NOMO-1 treated with DMSO at 0.1 percent for 48 hours (cell line): Measurements from ENCODE around the gene YKT6.

Experiments
- DNase-seq: peaks from one replicate; lab custom pipeline; 2025; ENCODE audit not compliant: unreplicated experiment; lab: John Stamatoyannopoulos, UW

YKT6 gene

DNA sequence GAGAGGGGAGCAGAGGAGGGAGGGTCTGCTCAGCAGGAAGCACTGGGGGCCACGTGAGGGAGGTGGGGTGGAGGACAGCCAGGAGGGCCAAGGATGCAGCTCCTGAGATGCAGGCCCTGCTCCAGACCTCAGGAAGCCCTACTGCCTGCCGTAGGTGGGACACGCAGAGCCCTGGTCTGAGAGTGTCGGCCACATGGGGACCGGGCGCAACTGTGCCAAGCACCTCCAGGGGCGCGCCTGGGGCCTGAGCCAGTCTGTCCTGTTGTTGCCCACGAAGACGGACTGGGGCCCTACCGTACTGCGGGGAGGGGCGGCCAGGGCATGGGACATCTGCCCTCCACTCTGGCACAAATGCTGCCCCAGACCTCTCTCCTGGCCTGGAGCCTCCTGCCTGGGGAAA is 31.6 kb downstream of the YKT6 start:
- no peak for DNase-seq

DNA sequence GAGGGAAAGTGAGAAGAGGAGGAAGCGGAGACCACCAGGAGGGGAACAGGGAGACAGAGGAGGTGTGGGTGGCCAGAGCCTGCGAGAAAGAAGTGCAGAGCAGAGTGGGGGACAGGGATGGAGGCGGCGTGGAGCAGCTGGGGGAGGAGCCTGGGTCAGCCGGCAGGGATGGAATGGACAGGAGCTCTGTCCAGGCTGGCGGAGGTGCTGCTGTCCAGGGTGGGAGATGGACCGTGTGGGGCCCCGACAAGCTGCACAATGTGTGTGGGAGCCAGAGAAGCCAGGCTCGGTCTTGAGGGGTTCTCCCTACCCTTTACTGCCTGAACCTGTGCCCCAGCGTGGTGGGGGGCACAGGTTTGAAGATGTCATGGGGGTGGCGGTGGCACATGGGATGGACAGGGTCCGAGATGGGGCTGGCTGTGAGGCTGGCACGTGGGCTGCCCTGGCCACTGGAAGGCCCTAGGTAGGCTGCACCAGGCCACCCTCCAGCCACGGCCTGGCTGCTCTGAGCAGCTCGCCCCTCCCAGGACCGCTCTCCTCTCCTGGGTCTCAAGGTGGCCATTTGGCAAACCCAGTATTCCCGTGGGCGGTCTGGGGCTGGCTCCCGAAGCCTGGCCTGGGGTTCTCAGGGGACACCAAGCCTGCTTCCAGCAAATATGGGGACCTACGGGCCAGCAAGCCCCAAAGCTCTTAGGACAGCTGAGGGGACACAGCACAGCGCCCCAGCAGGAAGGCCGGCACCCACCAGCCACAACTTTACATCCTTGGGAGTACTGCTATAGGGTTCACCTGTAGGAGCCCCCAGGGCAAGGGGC is 32.3 kb downstream of the YKT6 start:
- no peak for DNase-seq

DNA sequence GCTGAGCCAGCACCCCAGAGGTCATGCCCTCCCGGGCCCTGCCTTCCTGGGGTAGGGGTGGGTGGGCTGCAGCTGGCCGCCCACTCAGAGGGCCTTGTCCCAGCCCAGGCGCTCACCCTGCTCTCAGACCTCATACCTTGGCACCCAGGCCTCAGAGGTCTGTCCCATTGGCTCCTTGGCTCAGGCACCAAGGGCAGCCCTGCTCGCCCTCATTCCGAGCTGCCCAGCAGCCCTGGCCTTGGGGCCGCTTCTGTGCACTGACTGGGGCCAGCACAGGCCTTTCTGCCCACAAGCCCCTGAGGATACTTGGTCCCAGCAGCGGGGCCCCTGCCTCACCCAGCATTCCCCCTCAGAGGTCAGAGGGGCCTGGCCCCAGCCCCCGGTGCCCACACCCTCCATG is 34.3 kb downstream of the YKT6 start:
- DNase-seq: no peak

DNA sequence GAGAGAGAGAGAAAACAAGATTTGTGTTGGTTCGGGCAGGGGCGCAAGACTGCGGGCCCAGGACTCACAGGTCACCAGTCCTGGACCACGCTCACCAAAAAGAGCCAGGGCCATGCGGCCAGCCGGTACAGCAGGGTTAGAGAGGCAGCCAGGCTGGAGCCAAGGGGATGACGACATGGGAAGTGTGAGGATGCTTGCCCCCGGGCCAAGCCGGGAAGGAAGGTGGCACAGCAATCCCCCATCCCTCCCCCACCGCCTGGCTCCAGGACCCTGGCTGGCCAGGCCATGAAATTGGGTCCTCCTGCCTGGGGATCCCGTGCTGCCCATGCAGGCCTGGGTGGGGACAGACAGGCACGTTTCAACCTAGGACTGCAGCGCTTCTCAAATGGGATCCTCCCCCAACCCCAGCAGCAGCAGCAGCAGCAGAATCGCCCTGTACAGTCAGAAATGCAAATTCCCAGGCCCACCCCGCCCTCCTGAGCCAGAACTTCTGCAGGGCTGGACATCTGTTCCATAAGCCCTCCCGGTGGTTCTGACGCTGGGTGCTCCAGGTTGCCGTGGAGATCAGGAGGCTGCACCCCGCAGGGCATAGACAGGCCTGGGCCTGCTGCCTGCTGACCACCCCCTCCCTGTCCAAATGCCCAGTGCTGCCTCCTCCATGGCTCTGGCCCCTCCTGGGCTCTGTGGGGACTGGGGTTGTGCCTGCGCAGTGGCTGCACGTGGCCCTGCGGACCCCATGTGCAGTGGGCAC is 35.0 kb downstream of the YKT6 start:
- DNase-seq: no peak

DNA sequence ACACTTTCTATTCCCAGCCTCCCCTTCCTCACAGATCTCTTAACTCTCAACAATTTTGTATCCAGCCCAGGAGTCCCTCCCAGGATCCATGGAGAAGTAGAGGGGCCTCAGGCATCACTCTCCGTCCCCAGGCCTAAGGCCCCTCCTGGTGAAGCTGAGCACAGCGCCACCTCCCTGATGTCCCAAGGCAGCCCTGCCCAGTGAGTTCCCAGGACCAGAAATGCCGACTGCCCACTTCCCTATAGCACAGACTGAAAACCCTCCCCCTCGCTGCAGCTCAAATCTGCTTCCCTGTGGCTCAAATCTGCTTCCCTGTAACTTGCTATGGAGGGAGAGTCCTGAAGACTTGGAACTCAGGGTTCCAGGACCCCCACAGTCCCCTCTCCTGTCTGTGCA is 35.6 kb downstream of the YKT6 start:
- DNase-seq: peak; percentile 63

DNA sequence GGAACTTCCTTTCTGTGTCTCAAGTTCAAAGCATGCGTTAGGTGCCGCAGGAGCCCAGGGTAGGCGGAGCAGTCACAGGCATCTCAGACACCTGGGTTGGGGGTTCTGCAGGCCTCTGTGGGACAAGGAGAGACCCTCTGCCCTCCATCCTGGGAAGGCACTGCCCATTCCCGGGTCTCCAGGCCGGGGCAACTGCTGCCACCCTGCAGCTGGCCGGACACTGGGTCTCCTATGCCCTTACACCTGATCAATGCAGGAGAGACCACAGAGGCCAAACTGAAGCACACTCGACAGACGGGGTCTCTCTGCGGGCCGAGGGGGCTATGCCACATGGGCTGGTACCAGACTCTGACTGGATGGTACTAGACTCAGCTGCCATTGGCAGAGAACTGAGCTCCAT is 36.9 kb downstream of the YKT6 start:
- DNase-seq: no peak

DNA sequence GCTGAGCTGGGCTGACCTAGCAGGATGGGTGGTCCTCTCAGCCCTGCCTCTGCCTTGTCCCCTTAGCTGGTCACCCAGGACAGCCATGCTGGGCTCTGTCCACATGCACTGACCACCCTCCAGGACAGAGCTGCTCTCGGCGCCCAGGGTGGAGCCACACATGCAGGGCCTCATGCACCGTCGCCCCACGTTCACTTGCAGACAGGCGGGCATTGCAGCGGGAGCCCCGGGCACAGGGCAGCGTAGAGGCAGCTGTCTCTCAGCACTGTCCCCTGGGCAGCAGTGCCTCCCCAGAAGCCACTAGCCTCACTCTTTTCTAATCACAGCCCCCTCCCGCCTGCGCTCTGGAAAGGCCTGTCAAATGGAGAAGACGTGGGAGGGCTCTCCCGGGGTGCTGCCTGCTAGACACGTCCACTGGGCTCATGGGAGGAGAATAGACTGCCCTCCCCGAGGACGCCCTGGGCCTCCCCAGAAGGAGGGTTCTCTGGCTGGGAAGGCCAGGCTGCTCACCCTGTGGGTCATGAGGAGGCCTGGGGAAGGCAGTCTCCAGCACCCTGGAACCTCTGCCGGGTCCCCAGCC is 37.4 kb downstream of the YKT6 start:
- no peak for DNase-seq

DNA sequence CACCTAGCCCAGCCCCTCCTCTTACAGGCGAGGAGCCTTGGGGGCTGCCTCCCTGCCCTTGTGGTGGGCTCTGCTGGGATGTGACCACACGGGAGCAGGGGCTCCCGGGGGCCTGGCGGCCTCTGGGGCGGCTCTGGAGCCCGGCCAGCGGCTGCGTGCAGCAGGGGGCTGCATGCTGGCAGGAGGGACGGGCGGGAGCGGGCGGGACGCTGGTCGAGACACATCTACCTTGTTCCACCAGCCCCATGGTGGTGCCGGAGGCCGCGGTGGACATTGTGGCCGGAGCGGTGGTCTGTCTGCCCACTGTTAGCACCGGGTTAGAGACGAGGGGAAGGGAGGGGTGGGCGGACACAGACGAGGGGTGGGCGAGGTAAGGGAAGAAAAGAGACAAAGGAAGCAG is 38.6 kb downstream of the YKT6 start:
- no peak for DNase-seq

DNA sequence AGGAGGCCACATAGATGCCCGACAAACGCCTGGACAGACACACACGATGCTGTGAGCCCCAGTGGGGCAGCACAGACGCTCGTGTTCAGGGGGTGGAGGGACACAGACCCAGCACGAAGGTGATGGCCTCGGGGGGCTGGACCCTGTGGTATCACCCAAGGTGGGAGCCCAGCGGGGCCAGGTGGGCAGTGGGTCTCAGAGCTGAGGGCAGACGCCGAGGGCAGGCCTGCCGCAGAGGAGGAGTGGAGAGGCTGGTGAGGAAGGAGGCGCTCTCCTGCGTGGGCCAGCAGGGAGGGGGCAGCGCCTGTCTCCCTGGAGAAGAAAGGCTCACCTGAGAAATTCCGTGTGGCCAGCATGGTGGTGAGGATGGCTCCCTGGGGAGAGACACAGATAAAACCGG is 39.6 kb downstream of the YKT6 start:
- no peak for DNase-seq

DNA sequence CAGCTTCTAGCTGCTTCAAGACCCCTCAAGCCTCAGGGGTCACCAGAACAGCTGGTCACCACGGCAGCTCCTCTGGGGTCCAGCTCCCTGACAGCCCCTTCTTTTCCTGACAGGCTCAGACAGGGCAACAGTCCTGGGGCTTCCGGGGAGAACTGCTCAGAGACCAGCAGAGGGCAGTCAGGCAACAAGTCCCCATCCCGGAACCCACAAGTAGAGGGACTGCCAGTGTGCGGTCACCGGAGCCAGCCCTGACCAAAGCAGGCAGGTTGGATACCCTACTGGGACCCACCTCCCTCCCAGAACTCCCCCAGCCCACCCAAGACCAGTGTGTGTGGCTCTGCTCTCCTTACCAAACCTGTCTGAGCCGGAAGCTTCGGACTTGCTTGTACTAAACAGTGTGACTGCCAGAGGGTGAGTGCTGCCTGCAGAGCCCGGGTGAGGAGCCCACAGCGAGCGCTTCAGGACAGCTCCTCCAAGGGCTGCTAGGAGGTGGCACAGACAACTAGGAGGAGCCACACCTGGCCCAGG is 40.3 kb downstream of the YKT6 start:
- peak; percentile 80 for DNase-seq

DNA sequence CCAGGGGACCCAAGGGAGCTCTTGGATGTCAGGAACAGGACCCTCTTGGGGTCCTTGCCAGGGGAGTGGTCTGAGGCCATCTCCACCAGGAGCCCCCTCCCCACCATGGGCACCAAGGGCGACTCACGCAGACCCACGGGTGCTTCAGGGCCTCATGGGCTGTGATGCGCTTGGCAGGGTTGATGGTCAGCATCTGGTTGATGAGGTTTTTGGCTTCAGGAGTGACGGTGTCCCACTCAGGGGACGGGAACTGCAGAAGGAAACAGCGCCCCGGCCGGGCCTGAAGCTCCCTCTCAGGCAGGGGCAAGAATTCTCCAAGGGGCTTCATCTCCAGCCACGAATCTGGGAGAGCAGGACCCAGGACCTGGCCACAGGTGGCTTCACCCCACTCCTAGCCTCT is 41.3 kb downstream of the YKT6 start:
- DNase-seq: no peak

DNA sequence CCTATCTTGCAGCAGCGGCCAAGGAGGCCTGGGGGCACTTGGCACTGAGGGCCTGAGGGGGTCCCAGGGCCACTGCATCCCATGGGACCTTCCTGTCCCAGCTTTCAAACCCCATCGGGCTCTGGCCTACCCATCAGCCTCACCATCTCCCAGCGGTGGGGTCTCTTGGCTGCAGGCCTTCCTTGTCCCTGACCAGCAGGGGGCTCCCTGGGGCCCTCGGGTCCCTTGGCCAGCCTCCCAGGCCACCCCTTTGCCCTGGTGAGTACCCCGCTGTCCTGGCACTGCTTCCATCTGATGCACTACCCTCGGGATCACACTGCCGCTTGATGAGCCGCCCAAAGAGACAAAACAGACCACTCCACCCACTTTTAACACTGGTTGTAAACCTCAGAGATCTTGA is 43.5 kb downstream of the YKT6 start:
- peak; percentile 5 for DNase-seq

DNA sequence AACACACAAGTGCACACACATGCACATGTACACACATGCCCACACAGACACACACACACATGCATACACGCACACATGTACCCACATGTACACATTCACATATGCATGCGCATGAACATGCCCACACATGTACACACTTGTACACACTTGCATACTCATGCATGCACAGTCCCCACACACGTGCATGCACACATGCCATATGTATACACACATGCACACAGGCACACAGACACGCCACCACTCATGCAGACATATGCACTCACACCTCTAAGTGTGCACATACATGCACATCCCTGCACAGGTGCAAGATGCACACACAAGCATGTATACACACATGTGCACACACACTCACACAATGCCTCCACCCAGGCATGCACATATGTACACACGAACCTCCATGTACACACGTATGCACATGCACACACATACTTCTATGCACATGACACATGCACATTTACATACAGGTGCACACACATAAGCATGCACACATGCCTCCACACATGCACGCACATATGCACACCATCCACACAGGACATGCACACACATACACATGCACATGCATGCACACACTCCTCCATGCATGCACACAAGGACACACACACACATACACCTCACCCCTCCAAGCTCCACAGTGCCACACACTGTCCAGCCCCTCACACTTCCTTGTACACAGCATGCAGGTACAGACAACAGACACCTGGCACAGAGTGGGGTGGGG is 45.8 kb downstream of the YKT6 start:
- no peak for DNase-seq

DNA sequence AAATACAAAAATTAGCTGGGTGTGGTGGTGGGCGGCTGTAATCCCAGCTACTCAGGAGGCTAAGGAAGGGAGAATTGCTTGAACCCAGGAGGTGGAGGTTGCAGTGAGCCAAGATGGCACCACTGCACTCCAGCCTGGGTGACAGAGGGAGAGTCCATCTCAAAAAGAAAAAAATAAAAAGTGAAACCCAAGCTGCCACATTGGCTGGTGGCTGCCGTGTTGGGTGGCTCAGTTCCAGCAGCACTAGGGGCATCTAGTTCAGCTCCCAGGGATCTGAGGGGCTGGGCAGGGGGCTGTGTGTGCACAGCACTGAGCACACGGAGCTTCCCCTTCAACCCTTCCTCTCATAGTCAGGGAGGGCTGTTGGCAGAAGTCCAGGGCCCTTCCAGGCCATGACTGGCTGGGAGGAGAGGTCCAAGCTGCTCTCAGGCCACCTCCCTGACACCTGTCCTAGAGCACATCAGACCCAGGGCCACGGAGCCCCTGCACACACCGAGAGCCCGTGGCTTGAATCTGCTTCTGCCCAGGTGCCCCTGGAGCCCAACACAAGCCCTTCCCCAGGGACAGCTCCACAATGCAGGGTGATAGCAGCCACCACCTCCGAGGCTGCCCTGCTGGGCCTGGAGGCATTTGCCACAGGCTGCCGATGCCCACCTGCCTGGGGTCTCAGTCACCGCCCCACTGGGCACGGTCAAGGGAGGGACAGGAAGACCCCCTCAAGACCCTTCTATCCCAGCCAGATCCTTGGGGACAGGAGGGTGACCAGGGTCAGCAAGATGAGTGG is 47.3 kb downstream of the YKT6 start:
- no peak for DNase-seq

DNA sequence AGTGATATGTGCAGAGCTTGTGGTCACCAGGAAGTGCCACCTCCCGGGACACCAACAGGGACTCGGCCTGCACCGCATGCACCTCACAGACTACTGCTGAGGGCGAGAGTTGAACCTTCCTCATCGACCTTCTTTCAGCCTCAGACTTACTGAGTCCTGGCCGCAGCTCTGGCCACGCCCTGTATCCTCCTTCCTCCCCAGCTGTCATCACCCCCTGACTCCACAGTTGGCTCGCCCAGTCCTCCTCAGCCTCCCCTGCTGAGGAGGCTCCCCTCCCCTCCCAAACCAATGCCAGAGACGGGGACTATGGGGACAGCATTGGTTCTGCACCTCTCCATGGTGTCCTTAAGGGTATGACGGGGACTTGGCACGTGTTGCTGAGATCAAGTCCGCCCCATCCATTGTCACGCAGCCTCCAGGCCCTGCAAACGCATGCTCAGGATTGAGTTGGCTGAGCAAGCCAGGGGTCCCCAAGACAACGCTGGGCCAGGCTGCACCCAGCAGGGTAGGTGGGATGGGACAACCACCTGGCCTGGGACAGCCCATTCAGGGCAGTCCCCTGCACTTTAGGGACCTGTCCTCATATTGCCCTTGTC is 49.0 kb downstream of the YKT6 start:
- no peak for DNase-seq

DNA sequence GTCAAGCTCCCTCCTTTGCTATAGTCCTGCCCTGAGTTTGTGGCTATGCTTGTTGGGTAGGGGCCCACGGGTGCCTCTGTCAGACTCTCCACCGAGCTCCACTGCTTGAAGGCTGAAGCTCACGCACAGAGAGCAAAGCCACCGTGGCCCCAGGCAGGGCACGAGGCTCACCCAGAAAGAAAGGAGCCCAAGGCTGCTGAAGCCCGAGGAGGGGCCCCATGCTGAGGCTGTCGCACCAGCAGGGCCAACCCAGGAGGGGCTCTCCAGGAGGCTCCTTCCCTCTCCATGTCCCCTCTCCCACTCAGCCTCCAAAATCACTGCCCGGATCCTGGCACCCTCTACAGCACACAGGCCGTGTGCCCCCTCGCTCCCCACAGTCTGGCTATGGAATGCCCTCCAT is 50.5 kb downstream of the YKT6 start:
- DNase-seq: no peak

DNA sequence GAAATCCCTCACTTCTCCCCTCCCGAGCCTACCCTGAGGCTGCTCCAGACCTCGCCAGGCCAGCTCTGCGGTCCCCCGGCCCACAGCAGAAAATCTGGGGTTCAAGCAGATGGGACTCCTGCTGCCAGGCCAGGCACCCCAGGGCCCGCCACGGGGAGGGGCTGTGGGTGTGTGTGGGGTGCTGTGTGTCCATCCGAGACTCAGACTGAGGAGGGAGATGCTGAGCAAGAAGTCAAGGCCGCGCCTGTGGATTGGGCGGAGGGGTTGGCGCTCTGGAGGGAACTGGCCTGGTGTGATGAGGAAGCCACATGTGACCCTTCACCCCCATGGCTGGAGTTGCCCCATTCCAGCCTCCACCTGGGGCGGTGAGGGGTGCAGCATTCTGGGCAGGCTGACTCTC is 51.1 kb downstream of the YKT6 start:
- no peak for DNase-seq

DNA sequence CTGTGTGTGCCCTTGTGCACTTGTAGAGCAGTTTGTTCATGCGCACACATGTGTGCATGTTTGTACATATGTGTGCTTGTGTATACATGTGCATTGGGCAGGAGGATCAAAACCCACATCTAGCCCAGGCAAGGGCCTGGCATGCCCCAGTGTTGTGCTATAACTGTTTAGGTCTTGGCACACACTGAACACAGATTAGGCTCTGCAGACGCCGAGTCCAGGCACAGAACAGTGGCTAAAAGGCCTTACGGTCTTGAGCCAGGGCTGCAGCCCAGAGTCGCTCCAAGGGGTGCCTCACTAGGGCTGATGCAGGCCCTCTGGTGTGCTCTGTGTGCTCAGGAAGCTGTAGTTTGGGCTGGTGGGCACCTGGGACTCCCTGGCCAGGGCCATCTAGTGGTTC is 55.7 kb downstream of the YKT6 start:
- no peak for DNase-seq

DNA sequence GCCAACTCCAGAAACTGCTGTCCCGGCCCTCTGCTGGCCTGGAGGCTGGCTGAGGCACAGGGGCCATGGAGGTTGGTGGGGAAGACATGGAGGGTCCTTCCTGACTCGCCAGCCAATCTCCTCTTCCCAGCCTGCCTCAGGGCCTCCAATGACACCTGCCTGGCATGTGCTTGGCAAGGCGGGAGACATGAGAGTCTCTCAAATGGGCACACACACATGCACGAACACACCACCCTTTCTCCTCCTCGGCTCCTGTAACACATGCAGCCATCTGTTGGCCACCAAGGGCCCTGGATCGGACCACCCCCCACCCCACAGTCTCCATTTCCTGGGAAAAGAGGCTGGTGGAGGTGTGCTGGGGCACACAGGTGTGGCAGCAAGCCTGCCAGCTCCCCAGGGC is 56.4 kb downstream of the YKT6 start:
- DNase-seq: no peak
